CD4-positive, alpha-beta T cell treated with Interleukin-17A for 4 hours (primary cell): Measurements from ENCODE around the gene PNLDC1.
"Not testable (repeated sequence)": the region's sequence is repeated elsewhere in the genome, so short reads cannot be mapped to it uniquely, and the experiment has no call there.

Source experiments
- DNase-seq: peaks from one replicate; pipeline ENCODE4 v3.0.0-alpha.2; 2020; ENCODE audit warnings: mixed read lengths

PNLDC1 gene

DNA sequence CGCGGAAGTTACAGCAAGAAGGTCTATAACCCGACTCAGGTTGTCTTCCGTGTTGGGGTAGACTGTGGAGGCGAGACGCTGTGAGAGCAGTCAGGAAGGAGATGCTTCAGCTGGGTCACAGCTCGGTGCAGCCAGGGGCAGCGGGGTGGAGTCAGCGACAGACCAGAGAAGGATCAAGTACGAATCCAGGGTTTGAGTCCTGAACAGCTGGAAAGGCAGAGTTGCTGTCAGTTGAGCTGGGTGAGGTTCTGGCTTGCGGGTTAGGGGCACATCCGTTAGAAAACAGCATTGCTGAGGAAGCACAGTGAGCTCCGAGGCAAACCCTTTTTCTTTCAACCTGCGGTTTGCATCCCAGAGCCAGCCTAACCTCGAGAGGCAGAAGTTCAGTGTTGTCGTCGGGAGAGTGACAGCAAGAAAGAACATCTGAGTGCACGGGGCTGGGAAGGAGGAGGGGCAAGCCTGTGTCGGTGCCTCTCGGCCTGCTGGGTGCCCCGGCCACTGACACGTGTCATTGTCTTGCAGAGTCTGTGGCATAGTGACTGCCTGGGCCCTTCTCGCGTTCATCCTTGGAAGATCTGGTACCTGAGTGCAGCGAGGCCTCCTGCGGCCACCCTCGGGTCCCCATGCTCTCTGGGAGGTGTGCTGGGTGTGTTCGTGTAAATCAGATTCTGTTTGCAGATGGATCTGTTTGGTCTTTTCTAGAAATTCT is 20.0 kb downstream of the PNLDC1 start:
- DNase-seq = peak; percentile 66

DNA sequence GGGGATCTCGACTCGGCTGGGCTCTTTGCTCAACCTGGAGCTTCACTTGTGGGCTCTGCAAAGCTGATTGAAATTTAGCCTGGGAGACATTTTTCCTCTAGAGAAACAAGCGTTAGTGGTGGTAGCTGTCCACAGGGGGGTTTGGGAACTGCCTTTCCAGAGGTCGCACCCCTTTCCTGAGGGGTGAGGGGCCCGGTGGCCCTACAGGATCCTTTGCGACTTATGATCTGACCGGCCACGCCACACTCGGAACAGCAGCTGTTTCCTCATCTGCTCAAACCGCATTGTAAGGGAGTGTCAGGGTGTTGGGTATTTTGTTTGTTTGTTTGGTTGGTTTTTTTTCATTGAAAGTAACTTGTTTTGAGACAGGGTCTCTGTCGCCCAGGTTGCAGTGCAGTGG is 21.0 kb downstream of the PNLDC1 start:
- no peak for DNase-seq

DNA sequence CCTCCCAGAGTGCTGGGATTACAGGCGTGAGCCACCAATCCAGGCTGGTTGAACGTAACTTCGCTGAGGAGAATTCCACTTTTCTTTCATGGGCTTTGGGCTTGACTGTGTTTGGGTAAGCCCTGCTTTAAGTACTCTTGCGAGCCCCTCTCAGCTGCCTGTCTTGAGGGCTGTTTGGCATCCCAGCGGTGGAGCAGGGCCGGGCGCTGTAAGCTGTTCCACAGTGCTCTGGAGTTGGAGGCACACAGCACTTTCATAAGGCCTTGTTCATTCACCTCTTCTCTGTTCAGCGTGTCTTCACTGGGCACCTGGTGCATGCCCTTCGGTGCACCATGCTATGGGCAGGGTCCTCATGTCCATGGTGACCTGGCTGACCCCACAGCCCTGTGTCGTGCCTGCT is 21.6 kb downstream of the PNLDC1 start:
- DNase-seq = no peak

DNA sequence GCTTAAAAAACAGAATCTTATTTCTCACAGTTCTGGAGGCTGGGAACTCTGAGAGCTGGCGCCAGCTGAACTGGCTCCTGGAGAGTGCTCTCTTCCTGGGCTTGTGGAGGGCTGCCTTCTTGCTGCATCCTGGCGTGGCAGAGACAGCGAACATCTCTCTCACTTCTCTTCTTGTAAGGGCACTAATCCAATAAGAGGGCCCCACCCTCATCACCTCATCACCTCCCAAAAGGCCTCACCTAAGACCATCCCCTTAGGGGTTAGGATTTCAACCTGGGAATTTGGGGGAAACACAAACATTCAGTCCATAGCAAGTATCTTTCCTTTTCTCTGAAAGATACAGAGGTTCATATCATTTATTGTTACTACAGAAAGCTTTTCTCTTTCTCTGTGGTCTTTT is 23.9 kb downstream of the PNLDC1 start:
- DNase-seq = no peak

DNA sequence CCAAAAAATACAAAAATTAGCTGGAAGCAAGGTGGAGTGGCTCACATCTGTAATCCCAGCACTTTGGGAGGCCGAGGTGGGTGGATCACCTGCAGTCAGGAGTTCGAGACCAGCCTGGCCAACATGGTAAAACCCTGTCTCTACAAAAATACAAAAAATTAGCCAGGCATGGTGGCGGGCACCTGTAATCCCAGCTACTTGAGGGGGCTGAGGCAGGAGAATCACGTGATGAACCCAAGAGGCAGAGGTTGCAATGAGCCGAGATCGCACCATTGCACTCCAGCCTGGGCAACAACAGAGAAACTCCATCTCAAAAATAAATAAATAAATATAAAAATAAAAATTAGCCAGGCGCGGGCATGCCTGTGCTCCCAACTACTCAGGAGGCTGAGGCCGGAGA is 24.6 kb downstream of the PNLDC1 start:
- DNase-seq = not testable (repeated sequence)

DNA sequence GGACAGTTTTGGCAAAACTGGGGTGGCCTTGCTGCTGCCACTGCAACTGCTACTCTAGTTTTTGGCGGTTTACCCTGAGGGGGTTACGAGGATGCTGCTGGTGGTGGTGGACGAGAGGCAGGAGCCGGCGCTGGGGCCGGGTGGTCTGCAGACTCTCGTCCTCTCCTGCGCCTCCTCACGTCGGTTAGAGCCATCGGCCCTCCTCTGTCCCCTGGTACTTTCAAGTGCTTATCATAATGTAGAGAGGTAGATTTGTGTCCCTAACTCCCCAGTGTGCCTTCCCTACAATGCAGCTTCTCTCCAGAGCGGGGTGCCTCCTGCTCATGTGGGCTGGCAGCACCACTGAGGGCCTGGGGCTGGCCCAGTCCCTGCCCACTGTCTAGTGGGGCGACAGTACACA is 25.9 kb downstream of the PNLDC1 start:
- no peak for DNase-seq

DNA sequence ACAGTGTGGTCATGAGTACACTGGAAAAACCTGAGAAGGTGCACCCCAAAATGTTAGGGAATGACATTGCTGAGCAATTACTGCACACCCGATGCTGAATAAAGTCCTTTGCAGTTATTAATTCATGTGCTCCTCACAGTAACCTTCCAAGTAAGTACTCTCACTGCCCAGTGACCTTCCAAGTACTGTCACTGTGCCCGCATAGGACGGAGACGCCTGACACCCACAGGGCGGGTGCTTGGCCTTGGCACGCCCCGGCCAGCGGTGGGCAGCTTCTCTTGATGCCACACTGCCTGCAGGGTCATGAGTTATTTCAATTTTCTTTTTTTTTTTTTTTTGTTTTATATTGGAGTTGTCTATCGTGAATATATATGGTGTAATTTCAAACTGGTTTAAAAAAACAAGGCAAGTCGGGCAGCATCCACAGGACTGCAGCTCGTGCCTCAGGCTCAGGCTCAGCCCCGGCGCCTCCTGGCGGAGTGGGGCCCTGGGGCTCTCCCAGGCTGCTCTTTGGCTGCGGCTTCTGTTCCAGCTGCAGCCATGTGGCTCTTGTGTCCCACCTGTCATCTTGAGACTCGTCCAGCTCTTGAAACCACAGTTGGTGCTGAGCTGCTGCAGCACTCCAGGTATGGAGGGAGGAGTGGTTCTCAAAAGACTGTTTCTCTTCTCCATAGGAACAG is 27.0 kb downstream of the PNLDC1 start:
- no peak for DNase-seq

DNA sequence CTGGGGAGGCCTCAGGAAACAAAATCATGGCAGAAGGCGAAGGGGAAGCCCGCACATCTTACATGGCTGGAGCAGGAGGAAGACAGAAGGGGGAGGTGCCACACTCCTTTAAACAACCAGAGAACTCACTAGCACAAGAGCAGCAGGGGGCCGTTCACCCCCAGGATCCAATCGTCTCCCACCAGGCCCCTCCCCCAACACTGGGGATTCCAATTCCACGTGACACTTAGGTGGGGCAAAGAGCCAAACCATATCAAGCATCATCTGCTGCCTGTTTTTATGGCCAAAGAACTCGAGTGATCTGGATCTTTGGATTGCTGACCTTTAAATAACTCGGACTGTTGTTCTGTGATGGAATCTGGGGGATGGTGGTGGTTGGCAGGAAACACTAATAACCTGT is 28.0 kb downstream of the PNLDC1 start:
- no peak for DNase-seq

DNA sequence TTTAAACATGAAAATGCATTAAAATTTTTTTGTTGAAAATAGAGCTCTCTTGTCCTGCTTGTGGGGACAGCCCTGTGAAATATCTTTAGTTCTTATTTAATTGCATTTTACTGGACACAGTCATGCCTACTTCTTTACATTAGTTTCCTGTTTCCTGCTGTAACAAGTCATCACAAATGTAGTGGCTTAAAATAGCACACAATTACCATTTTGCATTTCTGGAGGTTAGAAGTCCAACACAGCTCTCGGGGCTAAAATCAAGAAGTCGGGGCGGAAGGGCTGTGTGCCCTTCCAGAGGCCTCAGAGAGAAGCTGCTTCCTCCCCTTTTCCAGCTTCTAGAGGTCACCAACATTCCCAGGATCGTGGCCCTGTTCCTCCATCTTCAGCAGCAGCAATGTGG is 29.4 kb downstream of the PNLDC1 start:
- DNase-seq = no peak

DNA sequence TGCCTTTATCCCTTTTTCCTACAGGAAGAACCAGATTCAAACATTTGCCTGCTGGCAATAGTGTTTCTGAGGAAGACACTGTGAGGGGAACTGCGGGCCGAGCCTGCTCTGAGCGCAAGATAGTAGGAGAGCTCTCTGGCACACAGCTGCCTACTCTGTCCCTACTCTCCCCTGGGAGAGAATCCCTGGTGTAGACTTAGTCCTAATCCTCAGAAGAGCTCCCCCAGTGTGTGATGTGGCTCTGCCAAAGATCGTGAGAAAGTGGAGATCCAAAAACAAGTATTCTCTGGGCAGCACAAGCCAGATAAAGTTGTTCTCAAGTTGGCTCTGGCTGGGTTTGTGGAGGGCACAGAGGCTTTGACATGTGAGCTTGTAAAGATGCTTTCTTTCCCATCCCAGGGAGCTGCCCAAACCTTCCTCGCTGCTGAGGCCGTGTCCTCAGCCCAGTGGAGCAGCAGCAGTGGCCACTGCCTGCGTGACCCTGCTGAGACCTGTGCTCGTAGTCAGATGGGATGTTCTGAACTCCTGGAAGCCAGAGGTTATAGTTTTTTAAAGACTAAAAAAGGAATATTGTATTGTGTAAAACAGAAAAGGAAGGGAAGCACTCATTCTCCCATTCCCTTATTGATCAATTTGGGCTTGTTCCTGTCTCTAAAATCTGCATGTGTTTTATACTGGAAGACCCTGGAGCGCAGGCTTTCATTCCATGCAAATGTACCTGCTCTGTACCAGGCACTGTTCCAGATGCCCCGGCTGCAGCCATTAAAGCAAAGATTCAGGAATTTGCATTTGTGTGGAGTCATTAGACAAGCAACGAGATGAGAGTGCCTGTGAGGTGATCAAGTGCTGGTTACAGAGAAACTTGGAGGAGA is 30.7 kb downstream of the PNLDC1 start:
- no peak for DNase-seq

DNA sequence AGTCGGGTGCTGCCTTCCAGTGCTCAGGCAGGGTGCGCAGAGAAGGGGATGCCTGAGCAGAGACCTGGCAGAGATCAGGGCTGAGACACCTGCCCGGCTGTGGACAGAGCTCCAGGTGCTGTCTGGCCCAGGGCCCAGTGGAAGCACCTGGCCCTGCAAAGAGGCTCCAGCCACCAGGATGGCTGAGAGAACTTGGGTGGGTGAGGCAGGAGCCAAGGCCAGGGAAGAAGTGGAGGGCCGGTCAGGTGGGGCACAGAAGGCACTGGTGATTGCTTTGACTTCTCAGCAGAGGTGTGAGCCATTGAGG is 31.2 kb downstream of the PNLDC1 start:
- no peak for DNase-seq

DNA sequence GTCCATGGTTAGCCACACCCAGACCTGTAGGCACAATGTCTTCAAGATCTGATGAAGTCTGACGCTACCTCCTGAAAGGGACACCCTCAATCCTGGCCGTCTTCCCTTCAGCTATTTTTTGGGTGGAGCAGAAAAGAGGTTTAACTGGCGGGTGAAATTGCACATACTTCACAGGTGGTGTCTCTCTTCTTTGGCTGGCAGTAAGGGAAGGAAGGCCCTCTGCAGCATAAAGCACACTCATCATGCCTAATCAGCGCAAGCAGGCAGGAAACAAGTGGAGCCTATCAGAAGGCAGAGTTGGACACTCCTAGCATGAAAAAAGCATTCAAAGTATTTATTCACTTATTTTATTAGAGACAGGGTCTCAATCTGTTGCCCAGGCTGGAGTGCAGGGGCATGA is 32.9 kb downstream of the PNLDC1 start:
- no peak for DNase-seq

DNA sequence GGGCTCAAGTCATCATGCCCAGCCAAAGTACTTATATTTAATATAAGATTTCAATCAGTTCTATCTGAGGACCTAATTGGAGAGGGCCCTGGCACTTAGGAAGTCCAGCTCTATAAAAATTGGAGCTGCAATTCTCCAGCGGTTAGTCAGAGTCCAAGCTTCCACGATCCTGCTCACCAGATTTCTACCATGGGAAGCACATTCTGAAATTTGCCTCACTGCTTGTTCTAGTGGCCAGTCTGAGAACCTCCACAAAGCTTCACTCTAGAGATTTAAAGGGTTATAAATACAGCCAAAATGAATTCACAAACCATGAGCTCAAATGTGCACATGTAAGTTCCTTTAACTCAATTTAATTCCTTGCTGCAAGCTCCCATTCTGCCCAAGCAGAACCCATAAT is 33.5 kb downstream of the PNLDC1 start:
- DNase-seq = no peak

DNA sequence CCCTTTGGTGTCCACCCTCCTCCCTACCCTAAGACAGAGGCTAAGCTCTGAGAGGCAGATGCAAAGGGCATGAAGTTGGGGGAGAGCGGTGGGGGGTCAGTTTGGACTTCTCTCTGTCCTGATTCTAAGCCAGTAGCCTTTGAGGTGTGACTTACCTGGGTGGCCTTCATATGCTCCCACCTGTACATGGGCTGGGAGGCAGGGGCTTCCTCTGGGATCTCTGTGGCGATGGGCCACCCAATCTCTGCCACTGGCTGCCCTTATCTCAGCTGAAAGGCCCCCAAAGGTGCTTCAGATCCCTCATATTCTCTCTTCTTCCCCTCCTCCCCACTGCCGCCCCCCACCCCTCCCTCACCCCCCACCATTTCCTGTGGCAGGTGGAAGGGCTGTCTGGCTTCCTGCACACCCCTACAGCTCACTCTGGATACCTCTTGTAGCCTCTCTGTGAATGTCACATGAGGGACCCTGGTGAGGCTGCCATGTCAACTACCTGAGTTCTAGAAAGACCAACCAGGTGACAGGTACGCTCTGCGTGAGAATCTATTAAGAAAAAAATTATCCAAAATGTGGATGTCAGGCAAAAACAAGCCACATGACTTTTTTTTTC is 34.0 kb downstream of the PNLDC1 start:
- peak; percentile 42 for DNase-seq

DNA sequence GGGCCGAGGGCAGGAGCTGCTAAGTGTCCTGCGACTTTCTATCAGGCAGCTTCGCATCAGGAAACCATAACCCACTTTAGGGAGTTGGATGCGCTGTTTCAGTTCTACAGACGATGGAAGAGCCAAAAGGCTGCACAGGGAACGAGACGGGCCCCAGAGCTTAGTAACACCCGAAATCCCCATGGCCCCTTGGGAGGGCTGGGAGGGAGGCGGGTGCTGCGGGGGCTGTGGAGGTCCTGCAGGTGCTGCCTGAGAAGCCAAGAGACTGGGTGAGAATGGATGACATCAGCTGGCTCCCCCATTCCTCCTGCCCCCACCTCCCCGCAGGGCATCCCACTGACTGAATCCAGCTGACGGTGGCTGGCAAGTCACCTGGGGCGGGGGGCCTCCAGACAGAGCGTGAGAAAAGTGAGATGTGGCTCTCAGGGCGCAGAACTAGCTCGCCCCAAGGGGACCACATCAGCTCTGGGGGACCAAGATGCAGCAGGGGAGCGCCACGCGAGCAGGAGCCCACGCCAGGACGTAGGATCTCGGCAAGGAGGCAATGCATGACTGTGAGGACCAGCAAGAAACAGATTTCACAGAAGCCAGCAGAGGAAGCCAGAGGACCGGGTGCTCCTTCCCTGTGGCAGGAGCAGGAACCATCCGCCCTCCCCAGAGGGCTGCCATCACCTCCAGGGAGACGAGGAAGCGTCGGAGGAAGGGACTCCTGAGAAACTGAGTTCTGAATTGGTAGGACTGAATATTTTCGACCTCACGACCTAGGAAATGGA is 36.8 kb downstream of the PNLDC1 start:
- no peak for DNase-seq

DNA sequence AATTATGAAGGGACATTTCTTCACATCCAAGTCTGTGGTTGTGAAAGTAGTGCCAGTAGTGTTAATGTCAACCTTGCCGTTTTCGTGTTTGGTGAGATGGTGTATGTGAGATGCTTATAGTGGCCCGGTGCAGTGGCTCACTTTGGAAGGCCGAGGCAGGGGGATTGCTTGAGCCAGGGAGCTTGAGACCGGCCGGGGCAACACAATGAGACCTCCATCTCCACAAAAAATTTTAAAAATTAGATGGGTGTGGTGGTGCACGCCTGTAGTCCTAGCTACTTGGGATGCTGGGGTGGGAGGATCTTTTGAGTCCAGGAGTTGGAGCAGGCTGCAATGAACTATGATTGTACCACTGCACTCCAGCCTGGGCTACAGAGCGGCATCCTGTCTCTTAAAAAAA is 37.4 kb downstream of the PNLDC1 start:
- DNase-seq = no peak

DNA sequence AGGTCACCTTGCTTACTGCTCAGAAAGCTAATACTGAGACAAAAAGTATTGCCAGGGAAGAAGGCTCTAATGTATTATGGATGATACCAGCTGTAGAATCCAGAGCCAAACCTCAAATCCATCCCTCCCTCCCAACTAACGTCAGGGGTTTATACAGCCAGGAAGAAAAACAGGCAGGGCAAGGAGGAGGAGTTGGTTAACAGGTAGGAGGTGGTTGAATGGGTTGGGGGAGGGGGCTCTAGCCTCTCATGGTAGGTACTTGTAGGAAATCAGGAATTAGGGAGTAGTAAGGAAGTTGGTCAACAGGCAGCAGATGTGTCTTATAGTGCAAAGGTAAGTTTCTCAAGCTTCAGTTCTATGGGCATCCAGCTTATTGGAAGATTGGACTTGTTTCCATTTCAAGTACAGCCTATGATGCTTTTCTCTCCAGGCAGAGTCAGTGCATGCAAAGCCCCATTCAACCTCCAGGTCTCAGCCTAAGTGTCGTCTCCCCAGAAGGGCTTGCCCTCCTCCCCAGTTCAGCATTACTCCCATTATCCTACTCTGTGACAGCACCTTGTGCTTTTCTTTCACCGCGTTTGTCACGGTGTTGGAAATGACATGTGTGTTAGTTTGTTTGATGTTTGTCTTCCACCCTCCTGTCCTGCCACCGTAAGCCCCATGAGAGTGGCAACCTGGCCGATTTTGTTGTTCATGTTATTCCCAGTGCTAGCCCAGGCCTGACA is 38.1 kb downstream of the PNLDC1 start:
- DNase-seq = no peak

DNA sequence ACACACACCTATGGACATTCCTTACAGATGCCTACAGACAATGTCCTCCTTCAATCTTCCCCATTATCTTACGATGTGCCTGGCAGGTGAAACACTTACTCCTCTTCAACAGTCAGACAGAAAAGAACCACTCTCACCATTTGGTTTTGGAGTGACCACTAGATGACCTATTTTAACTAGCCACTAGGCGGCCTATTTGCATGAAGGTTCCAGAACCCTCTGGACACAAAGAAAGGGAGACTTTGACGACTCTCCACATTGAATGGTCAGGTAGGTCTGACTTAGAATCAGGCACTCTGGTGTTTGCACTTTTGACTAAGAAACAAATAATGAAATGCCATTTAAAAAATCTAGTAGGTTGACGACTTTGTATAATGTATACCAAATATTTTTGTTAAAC is 42.0 kb downstream of the PNLDC1 start:
- DNase-seq = no peak

DNA sequence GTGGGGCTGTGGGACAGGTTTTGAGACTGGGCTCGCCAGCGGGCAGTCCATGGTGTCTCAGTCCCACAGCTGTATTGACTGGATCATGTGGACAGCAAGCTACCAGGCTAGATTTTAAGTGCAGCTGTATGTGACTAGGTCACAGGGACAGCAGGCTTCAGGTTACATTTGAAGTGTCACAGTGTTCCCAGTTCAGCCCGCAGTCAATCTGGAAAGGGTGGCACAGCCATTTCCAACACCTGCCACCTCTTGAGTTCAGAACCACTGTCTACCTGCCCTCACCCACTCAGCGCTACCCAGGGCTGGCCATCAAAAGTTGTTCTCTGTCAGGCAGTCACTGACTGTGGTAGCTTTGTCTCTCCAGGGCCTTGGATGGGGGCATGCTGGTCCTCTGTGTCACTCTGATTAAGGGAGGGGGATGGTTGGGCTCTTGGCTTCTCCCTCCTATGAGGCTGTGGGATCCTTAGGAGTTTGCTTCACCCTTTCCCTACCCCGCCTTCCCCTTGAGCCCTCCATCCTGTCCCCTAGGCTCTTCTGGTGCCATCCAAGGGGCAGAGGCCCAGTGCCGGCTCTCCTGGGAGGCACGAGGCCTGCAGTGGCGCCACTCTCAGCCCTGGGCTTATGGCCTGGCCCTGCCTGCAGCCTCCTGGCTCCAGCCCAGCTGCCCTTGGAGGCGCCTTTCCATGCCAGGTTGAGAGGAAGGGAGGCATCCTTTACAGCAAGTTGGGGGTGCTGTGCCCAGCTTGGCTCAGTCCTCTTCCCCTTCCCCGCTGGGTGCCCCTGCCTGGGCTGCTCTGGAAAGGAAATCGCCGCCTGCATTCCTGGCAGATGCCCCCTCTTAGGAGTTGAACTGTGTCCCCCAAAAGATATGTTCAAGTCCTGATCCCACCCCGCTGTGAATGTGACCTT is 44.9 kb downstream of the PNLDC1 start:
- DNase-seq = no peak

DNA sequence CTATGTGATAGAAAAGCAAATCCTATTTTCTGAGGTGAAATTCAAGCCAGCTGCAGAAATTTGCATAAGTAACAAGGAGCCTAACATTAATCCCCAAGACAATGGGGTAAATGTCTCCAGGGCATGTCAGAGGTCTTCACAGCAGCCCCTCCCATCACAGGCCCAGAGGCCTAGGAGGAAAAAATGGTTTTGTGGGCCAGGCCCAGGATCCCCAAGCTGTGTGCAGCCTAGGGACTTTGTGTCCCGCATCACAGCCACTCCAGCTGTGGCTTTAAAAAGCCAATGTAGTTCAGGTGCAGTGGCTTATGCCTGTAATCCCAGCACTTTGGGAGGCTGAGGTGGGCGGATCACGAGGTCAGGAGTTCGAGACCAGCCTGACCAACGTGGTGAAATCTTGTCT is 48.5 kb downstream of the PNLDC1 start:
- DNase-seq = not testable (repeated sequence)

DNA sequence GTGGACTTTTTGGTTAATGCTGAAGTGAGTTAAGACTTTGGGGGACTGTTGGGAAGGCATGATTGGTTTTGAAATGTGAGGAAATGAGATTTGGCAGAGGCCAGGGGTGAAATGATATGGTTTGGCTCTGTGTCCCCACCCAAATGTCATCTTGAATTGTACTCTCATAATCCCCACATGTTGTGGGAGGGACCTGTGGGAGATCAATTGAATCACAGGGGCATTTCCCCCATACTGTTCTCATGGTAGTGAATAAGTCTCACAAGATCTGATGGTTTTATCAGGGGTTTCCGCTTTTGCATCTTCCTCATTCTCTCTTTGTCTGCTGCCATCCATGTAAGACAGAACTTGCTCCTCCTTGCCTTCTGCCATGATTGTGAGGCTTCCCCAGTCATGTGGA is 49.8 kb downstream of the PNLDC1 start:
- not testable (repeated sequence) for DNase-seq
